Epithelial cell of proximal tubule (primary cell): Measurements from ENCODE around the gene LAMTOR4. TPM values are rescaled to one million over a fixed set of nuclear protein-coding genes. Genes with fewer than 3 reads are reported as not detected.
A peak's percentile ranks its signal among the peaks of the same experiment; 100 is the strongest.

Experiments used
- DNase-seq: peaks from one replicate; pipeline ENCODE4 v3.0.0-alpha.2; 2011; ENCODE audit warnings: low read depth
- H3K4me3 ChIP-seq: 2 replicates; pipeline ENCODE4 v1.5.1; 2011; ENCODE audit warnings: low read depth, mild to moderate bottlenecking, low read length
- CTCF ChIP-seq: conservative IDR thresholded peaks from 2 replicates; pipeline ENCODE4 v1.5.1; 2012; ENCODE audit warnings: low read depth, mild to moderate bottlenecking, low read length
- total RNA-seq: library from RNA; depleted of rRNA; stranded (reverse); fragments of >200 nt; gene quantifications from 2 replicates; pipeline ENCODE4 v1.2.3, GENCODE V29; 2015

Gene LAMTOR4
- total RNA-seq, 1 donor from 2014 or later: 201 TPM

GRCh38 chr7:100155553-100156317, 7.0 kb downstream of the LAMTOR4 start:
- no peak for TF ChIP-seq CTCF
- no peak for DNase-seq
- H3K4me3 ChIP-seq: no peak overlapping the region

- no peak overlapping the region for H3K4me3 ChIP-seq
- no peak for TF ChIP-seq CTCF
- DNase-seq: no peak
These were observed 7.8 kb downstream of the LAMTOR4 start for GRCh38 chr7:100156331-100157068.

GRCh38 chr7:100157069-100157333, 8.3 kb downstream of the LAMTOR4 start:
- peak overlapping the region; percentile 82 for H3K4me3 ChIP-seq
- no peak for TF ChIP-seq CTCF
- no peak for DNase-seq

- TF ChIP-seq CTCF: peak; percentile 31
- peak; percentile 53 for DNase-seq
- H3K4me3 ChIP-seq: peak overlapping the region; percentile 82
These were observed 8.9 kb downstream of the LAMTOR4 start for GRCh38 chr7:100157334-100158228.

- no peak for TF ChIP-seq CTCF
- no peak for DNase-seq
- peak within 1 kb of the TSS; percentile 82 for H3K4me3 ChIP-seq
These were observed 9.7 kb downstream of the LAMTOR4 start, which contains the start of gene TRAPPC14 for GRCh38 chr7:100158229-100159098. Gene TRAPPC14 (minus strand): TSS chr7:100158723. CDS start chr7:100158499, 224 bp downstream.

GRCh38 chr7:100159099-100159623, 10.4 kb downstream of the LAMTOR4 start:
- no peak for DNase-seq
- no peak for TF ChIP-seq CTCF
- H3K4me3 ChIP-seq: peak overlapping the region; percentile 82
